GM12874 (cell line): ENCODE data around the gene PTMS.

Source experiments
- TF ChIP-seq, protein P1 (sequence below): IDR thresholded peaks from 2 replicates; pipeline ENCODE4 v1.5.1; 2011; ENCODE audit warnings: low read depth, mild to moderate bottlenecking, control low read depth, low read length, moderate library complexity; ENCODE audit not compliant: insufficient read depth

Gene PTMS

DNA sequence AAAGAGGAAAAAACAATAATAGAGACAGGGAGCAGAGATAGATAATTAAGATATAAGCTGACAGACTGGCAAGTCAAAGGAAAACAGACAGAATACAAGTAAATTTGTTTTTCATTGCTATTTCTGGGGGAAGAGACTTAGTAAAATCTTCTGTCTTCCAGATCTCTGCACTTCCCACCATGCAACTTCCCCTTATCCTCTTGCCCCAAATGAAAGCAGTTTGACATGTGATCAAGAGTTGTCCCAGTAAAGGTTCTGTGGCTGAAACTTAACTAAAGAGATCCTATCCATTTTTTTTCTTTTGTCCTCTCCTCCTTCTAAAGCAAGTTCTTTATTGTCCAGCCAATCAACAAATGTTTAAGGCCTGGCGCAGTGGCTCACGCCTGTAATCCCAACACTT is 11.8 kb upstream of the PTMS start:
- TF ChIP-seq, protein P1, sequence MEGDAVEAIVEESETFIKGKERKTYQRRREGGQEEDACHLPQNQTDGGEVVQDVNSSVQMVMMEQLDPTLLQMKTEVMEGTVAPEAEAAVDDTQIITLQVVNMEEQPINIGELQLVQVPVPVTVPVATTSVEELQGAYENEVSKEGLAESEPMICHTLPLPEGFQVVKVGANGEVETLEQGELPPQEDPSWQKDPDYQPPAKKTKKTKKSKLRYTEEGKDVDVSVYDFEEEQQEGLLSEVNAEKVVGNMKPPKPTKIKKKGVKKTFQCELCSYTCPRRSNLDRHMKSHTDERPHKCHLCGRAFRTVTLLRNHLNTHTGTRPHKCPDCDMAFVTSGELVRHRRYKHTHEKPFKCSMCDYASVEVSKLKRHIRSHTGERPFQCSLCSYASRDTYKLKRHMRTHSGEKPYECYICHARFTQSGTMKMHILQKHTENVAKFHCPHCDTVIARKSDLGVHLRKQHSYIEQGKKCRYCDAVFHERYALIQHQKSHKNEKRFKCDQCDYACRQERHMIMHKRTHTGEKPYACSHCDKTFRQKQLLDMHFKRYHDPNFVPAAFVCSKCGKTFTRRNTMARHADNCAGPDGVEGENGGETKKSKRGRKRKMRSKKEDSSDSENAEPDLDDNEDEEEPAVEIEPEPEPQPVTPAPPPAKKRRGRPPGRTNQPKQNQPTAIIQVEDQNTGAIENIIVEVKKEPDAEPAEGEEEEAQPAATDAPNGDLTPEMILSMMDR = no peak

DNA sequence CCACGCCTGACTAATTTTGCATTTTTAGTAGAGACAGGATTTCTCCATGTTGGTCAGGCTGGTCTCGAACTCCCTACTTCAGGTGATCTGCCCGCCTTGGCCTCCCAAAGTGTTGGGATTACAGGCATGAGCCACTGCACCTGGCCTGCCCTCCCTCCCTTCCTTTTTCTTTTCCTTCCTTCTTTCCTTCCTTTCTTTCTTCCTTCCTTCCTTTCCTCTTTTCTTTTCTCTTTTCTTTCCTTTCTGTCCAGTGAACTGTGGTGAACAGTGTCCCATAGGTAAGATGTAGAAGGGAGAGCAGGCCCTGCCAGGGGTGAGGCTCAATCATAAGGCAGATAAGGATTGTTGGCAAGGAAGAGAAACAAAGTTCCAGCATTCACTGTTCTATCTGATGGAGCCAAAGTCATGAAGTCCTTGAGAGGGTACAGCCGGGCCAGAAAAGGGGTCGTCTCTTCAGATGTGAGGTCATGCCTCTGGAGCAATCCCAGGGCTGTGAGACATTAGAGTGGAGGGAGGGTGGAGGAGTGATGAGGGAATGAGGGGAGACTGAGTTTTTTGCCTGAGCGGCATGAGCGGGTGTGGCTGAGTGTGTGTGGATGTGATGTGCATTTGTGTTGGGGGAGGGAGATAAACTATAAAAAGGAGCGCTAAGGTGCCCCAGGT is 9.0 kb upstream of the PTMS start:
- TF ChIP-seq, protein P1 = no peak

GRCh38 chr12:6758506-6759095 is 7.6 kb upstream of the PTMS start:
- TF ChIP-seq, protein P1 = no peak

GRCh38 chr12:6759741-6760140 is 6.4 kb upstream of the PTMS start:
- TF ChIP-seq, protein P1 = no peak

DNA sequence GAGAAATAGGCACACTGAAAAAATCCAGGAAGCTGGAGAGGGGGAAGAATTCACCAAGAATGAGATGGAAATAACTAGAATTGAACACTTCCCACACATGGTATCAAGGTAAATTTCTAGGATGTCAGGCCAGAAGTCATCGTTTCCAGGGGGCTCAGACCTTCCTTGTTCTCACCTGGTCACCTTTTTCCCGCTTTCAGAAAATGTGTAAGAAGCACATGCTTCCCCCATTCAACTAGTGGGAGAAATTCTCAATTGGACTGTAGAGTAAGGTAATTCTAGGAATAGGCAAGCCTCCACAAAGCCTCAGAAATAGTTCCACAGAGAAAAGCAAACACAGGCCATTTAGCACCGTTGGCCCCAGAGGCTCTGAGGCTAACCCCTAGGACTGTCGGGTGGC is 2.8 kb upstream of the PTMS start:
- TF ChIP-seq, protein P1 = no peak

DNA sequence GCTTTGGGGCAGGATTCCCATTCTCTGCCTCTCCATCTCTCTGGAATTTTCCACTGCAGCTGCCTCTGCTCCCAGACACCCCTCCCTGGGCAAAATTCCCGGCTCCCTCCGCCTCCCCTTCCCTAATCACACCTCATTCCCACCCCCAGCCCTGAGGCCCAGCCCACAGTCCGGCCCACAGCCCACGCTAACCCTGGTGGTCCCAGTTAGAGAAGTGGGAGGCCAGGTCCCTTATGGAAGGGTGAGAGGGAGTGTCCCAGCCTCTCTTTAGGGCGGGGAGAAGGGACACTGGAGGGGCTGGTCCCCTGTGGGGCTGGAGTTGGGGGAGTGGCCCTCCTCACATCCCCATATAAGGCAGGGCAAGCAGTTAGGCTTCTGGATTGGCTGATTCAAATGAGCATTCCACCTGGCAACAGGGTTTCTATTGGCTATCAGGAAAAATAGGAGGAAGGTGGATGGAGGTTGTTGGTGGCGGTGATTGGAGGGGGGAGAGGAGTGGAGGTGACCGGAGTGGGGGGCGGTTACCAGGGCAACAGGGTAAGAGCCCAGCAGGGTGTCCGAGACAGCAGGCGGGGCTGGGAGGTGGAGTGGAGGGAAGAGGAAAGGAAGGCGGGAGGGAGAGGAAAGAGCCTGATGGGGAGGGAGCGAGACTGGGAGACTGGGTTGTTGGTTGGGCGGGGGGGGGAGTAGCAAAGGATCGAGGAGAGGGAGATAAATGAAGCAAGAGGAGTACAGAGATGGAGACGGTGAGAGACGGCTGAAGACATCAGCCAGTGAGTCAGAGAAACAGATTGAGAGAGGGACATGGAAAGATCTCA is 1.9 kb upstream of the PTMS start:
- TF ChIP-seq, protein P1 = no peak

- TF ChIP-seq, protein P1 = no peak
These were observed 1.0 kb upstream of the PTMS start for GRCh38 chr12:6765048-6765633.
